Heart left ventricle (tissue), 13 donors: ENCODE results near the gene LEFTY1.

Source experiments
- CTCF ChIP-seq, 12 donors: fragments of 200-600 bp; sonication (generic) in 4 of 12; IDR thresholded peaks; one replicate each; pipeline versions ENCODE4 v1.5.0 to v1.8.0; 2018 to 2022; ENCODE audit warnings: antibody characterized with exemption in 12 of 12, mild to moderate bottlenecking in 5 of 12
- POLR2A ChIP-seq, 2 donors: fragments of 450-650 bp; IDR thresholded peaks; one replicate each; pipeline ENCODE4 v1.6.1; 2017; ENCODE audit warnings: antibody characterized with exemption in 2 of 2, mild to moderate bottlenecking in 2 of 2, moderate library complexity in 2 of 2
- donor health status: ischemic (EF 13 %, LVEDD 7.1; RV severe dilation, severe dysfunction).
- donor health status: DM: no; HTN: yes; CAD: no.
- donor health status: DM: no; HTN: no; CAD: no.
- donor health status: ischemic (EF 25% LVEDD 6.9; RV normal size, moderate dysfunction).
- donor health status: ischemic (EF 25% LVEDD 5.7; RV mildly dilated, moderate dysfunction).
- donor health status: ischemic (EF 35%, LVEDD 5.7; RV mildly dilated, moderate dysfunction).
- donor health status: nonischemic (EF 11% LVEDD 7.7; RV severe dilation, severe dysfunction).
- donor health status: DM: yes; HTN: yes; CAD: no.
- donor health status: PGD.
- donor health status: ischemic (EF 29% LVEDD 5.4; RV normal size, mild dysfunction).
- donor health status: nonischemic (EF 23%, LVEDD 6.1; RV moderate dilation, normal function).

GRCh38 chr1:225878282-225878681 is 10.7 kb downstream of the LEFTY1 start:
- no peak for TF ChIP-seq CTCF (IDR thresholded peaks at IDR 0.05)
- TF ChIP-seq POLR2A (IDR thresholded peaks at IDR 0.05), result no peak
